GM19351 (cell line): ENCODE measurements around the gene TRPM5.

Experiments used
- ATAC-seq: cut with Tn5 transposase; IDR thresholded peaks from one replicate; pipeline ENCODE4 v1.9.1; 2021; ENCODE audit warnings: mild to moderate bottlenecking, moderate library complexity; ENCODE audit not compliant: unreplicated experiment

TRPM5 gene

GRCh38 chr11:2471048-2471803 is 26.9 kb upstream of the TRPM5 start:
- ATAC-seq = no peak

DNA sequence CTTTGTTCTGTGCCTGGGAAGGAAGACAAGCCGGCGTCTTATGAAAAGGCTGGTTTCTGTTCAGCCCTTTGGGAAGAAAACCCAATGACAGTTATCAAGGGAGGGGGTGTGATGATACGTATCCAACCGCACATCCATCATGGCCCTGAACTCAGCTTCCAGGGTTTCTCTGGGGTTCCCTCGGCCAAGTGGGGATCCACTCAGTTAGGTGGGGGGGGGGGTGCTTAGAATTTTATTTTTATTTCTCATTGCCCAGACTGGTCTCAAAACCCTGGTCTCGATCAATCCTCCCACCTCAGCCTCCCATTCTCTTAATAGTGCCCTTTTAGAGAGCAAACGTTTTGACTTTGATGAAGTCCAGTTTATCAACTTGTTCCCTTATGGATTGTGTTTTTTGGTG is 26.2 kb upstream of the TRPM5 start:
- no peak for ATAC-seq

GRCh38 chr11:2468363-2469235 is 24.3 kb upstream of the TRPM5 start:
- no peak for ATAC-seq

DNA sequence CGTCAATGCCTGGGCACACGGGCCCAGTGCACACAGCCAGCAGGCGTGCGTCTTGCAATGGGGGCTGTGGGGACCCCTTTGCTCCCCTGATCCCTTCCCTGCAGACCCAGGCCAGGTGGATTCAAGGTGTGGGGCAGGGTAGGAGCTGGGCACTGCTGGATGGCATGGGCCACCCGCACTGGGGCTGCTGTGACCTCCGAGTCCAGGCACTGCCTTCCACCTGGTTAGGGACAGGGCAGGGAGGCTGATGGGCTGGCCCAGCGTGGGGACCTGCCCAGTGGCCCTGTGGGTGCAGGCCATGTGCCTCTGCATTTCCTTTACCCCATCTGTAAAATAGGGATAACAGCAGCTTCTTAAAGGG is 23.4 kb upstream of the TRPM5 start:
- ATAC-seq = no peak

DNA sequence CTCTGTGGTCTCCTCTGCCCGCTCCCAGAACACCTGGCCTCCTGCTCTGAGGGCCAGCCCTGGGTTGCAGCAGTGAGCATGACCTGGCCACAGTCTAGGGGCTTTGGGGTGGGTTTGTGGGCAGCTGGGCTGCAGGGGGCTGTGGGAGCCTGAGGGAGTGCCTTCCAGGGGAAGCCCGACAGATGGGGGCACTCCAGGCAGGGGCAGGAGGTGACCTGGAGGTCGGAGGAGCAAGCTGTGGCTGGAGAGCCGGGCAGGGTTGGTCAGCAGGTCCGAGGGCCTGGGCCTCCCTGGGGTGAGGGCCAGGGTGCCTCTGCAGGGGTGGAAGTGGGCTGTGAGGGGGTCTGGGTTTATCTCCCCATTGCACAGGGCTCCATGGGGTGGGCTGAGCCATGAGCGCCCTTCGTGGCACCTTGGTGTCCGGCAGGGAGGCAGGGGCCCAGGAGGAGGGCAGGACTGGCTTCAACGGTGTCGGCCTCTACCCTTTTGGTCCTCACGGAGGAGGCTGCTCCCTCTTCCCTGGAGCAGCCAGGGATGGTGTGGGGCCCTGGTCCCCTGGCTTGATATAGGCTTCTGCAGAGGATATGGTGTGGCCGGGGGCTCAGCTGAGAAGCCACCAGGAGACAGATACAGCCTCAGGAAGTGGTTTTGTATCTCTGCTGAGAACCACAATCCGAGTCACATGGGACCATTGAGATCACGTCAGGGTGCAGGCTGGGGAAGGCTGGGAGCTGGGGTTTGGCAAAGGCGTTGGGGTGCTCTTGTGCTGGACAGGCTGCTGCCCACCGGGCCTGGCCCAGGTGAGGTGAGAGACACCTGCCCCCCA is 22.8 kb upstream of the TRPM5 start:
- no peak for ATAC-seq

DNA sequence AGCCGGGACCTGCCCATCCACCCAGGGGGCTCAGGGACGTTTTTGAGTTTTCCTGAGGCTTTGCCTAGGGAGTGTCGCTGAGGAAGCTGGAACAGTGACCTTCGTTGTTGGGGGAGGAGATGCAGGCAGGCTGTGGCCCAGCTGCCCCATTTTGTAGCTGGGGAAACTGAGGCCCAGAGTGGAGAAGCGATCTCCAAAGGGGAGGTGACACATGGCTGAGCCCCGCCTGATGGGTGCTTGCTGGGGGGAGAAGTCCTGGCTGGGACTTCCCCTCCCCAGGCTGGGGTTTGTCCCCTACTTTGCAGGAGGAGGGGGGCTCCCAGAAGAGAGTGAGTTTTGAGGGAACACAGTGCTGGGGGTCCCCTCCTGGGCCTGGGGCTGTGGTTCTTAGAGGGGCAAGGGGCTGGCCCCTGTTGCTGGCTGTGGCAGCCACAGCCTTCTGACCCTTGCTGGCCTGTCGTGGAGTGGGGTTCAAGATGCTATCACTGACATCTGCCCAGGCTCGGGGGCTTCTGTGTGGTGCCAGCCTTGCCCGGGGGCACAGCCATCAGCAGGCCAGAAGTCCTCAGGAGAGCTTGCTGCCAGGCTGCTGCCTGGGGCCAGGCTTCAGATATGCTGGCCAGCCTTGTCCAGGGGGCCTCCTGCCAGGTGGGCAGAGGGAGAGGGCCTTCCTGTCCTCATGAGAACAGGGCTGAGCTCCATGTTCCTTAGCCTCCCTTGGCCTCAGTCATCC is 21.9 kb upstream of the TRPM5 start:
- no peak for ATAC-seq

- ATAC-seq = no peak
Observed at GRCh38 chr11:2465202-2466068, 21.1 kb upstream of the TRPM5 start.

- ATAC-seq = no peak
Observed at GRCh38 chr11:2464451-2465165, 20.3 kb upstream of the TRPM5 start.

GRCh38 chr11:2463766-2464277 is 19.5 kb upstream of the TRPM5 start:
- ATAC-seq = no peak

GRCh38 chr11:2462986-2463765 is 18.9 kb upstream of the TRPM5 start:
- no peak for ATAC-seq

GRCh38 chr11:2462543-2462985 is 18.2 kb upstream of the TRPM5 start:
- ATAC-seq = no peak

GRCh38 chr11:2461956-2462542 is 17.7 kb upstream of the TRPM5 start:
- no peak for ATAC-seq

DNA sequence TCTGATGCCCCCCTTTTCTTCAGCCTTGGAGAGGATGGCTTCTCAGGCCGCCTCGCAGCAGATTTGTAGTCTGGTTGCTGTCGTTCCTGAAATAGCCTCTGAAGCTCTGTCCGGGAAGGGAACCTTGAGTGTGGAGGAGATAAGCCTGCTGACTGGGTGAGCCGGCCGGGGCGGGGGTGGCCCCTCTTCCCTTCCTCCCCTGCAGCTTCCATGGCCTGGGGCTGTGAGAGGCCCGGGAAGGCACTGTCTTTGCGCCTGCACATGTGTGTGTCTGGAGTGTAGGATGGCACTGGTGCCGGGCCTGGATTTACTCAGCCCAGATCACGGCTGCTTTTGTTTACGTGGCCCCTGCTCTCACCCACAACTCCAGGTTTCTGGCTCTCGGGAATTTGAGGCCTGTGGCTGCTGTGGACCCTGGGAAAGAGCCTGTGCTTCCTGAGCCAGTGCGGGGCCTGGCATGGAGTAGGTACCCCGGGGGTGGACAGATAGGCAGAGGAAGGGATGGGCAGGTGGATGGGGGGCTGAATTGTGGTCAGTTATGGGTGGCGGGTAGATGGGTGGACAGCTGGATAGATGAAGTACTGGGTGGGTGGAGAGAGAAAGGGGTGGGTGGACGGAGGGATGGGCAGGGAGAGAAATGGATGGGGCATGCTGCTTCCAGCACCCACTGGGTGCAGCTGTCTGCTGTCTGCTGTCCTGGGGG is 17.1 kb upstream of the TRPM5 start:
- no peak for ATAC-seq

DNA sequence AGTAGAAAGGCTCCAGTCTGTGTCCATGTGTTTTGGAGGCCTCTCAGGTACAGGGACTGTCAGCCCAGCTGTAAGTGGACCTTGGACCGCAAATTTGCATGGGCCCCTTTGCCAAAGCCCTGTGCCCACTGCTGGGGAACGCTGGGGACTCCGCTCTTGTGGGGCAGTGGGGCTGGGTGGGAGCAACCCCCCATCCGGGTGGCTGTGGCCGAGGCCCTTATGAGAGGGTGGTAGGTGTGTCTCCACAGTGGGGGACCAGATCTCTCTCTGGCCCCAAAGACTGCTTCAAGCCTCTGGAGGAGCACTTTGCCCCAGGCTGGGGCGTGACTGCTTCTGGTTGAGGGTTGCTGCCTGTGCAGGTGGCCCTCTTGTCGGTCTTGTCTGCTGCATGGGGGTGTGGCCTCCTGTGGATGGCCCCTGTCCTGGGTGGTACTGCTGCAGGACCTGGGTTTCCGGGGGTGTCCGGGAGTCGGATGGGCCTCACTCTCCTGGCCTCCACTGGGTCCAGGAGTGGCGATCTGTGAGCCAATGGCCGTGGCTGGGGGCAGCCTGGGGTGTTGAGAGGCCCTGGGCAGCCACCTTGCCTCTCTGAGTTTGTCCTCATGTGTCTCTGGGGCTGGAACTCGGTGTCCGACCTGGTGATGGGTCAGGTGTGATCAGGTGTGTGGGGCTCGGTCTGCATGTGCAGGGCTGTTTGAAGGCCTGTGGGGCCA is 16.4 kb upstream of the TRPM5 start:
- no peak for ATAC-seq

GRCh38 chr11:2459796-2460531 is 15.7 kb upstream of the TRPM5 start:
- no peak for ATAC-seq
